HCT116 (cell line): ENCODE measurements around the gene COL4A1. TPM values are rescaled to one million over a fixed set of nuclear protein-coding genes. Genes with fewer than 3 reads are reported as not detected.

ENCODE experiments used
- ATAC-seq: fragments of 200-7000 bp; cut with Tn5 transposase; 2 replicates; pipeline ENCODE4 v1.9.1; 2020; ENCODE audit warnings: mild to moderate bottlenecking, moderate library complexity
- BruUV-seq: library from RNA; stranded (reverse); fragments of 400-500 nt; replicated peaks from 2 replicates; lab custom pipeline; 2021; lab: Mats Ljungman, UMichigan
- CTCF ChIA-PET: fragments of 300-600 bp; sonication (Branson Sonifier 250); formaldehyde crosslinking; loops from one replicate; lab custom pipeline; 2021; ENCODE audit warnings: antibody characterized with exemption; lab: Charles Lee
- POLR2A ChIA-PET: fragments of 300-600, 350-600 bp; sonication (Branson Sonifier 250); formaldehyde crosslinking; loops from one replicate; lab custom pipeline; 2021; ENCODE audit warnings: antibody characterized with exemption; lab: Charles Lee
- RAD21 ChIA-PET, 2 experiments: fragments of 300-600 bp; sonication (Branson Sonifier 250); formaldehyde crosslinking; loops; one replicate each; lab custom pipeline; 2023; ENCODE audit warnings: low total read pairs in 2 of 2; ENCODE audit not compliant: uncharacterized antibody in 2 of 2, unreplicated experiment in 2 of 2, low non-redundant PET in 1 of 2; lab: Charles Lee
- DNase-seq: peaks from one replicate; pipeline ENCODE4 v3.0.0-alpha.2; 2010; ENCODE audit warnings: low read depth, low spot score
- H2AFZ ChIP-seq: fragments of 200-600 bp; shearing (Covaris generic), sonication (generic); 2 replicates; pipeline ENCODE4 v1.6.1; 2017; ENCODE audit warnings: low read depth, mixed run types, mixed read lengths, antibody characterized with exemption, low read length; ENCODE audit not compliant: poor library complexity, severe bottlenecking
- H3K27ac ChIP-seq: 2 replicates; pipeline ENCODE4 v1.5.1; 2012; ENCODE audit warnings: low read depth, low read length
- H3K27me3 ChIP-seq: fragments of 200-600 bp; sonication (generic); 2 replicates; pipeline ENCODE4 v1.6.1; 2016; ENCODE audit warnings: mixed run types, low read length, mixed read lengths; ENCODE audit not compliant: insufficient read depth
- H3K36me3 ChIP-seq, 2 experiments: fragments of 200-500 bp in 1 of 2; fragments of 200-600 bp in 1 of 2; sonication (Bioruptor generic) in 1 of 2; sonication (generic) in 1 of 2; 2 replicates each; pipeline versions ENCODE4 v1.5.1 to v1.6.1; 2014 to 2016; ENCODE audit warnings: low read length in 2 of 2, inconsistent platforms in 1 of 2, mixed read lengths in 1 of 2, mixed run types in 1 of 2; ENCODE audit not compliant: insufficient read depth in 2 of 2, control insufficient read depth in 1 of 2
- H3K4me1 ChIP-seq, 2 experiments: fragments of 200-600 bp in 1 of 2; sonication (generic) in 1 of 2; 2 replicates each; pipeline versions ENCODE4 v1.5.1 to v1.6.1; 2012 to 2017; ENCODE audit warnings: low read length in 2 of 2, inconsistent platforms in 1 of 2, mild to moderate bottlenecking in 1 of 2, mixed read lengths in 1 of 2, mixed run types in 1 of 2, moderate library complexity in 1 of 2; ENCODE audit not compliant: insufficient read depth in 2 of 2, control insufficient read depth in 1 of 2
- H3K4me2 ChIP-seq: fragments of 200-600 bp; sonication (generic); 2 replicates; pipeline ENCODE4 v1.6.1; 2017; ENCODE audit warnings: mixed run types, low read length, mixed read lengths
- H3K4me3 ChIP-seq, 2 experiments: fragments of 200-600 bp in 1 of 2; sonication (generic) in 1 of 2; replicated peaks in 1 of 2; 2 replicates each; pipeline ENCODE4 v1.5.1; 2011 to 2016; ENCODE audit warnings: low read length in 2 of 2, control low read depth in 1 of 2, low read depth in 1 of 2, mild to moderate bottlenecking in 1 of 2, mixed read lengths in 1 of 2, mixed run types in 1 of 2
- H3K79me2 ChIP-seq: fragments of 200-600 bp; sonication (generic); 2 replicates; pipeline ENCODE4 v1.6.1; 2017; ENCODE audit warnings: mild to moderate bottlenecking, mixed run types, low read length, moderate library complexity, mixed read lengths; ENCODE audit not compliant: insufficient read depth
- H3K9ac ChIP-seq: fragments of 200-600 bp; sonication (generic); 2 replicates; pipeline ENCODE4 v1.6.1; 2016; ENCODE audit warnings: low read length, mixed read lengths
- H3K9me2 ChIP-seq: fragments of 200-600 bp; sonication (generic), shearing (Covaris generic); 2 replicates; pipeline ENCODE4 v1.6.1; 2017; ENCODE audit warnings: mixed run types, mild to moderate bottlenecking, moderate library complexity; ENCODE audit not compliant: insufficient read depth
- H3K9me3 ChIP-seq, 2 experiments: fragments of 200-500 bp in 1 of 2; fragments of 200-600 bp in 1 of 2; sonication (Bioruptor generic) in 1 of 2; sonication (generic) in 1 of 2; 2 replicates each; pipeline ENCODE4 v1.6.1; 2014 to 2017; ENCODE audit warnings: low read length in 2 of 2, mixed read lengths in 2 of 2, inconsistent platforms in 1 of 2, low read depth in 1 of 2, mild to moderate bottlenecking in 1 of 2, mixed run types in 1 of 2, moderate library complexity in 1 of 2; ENCODE audit not compliant: control insufficient read depth in 1 of 2, insufficient read depth in 1 of 2
- H4K20me1 ChIP-seq: fragments of 200-600 bp; sonication (generic), shearing (Covaris generic); 2 replicates; pipeline ENCODE4 v1.6.1; 2017; ENCODE audit warnings: mixed run types, mild to moderate bottlenecking, moderate library complexity; ENCODE audit not compliant: insufficient read depth
- CBX3 ChIP-seq: IDR thresholded peaks from 2 replicates; pipeline ENCODE4 v1.6.1; 2012; ENCODE audit warnings: low read depth
- CEBPB ChIP-seq: IDR thresholded peaks from 2 replicates; pipeline ENCODE4 v1.6.1; 2012; ENCODE audit warnings: low read depth
- EGR1 ChIP-seq: IDR thresholded peaks from 2 replicates; pipeline ENCODE4 v1.6.1; 2012; ENCODE audit warnings: low read depth
- EZH2 ChIP-seq: fragments of 200-600 bp; sonication (generic); IDR thresholded peaks from 2 replicates; pipeline ENCODE4 v1.6.1; 2017; ENCODE audit warnings: antibody characterized with exemption, mixed run types
- EZH2phosphoT487 ChIP-seq: fragments of 200-600 bp; IDR thresholded peaks from 2 replicates; pipeline ENCODE4 v1.6.1; 2018; ENCODE audit warnings: antibody characterized with exemption, borderline replicate concordance
- POLR2A ChIP-seq: IDR thresholded peaks from 2 replicates; pipeline ENCODE4 v1.7.0; 2011; ENCODE audit warnings: borderline replicate concordance; ENCODE audit not compliant: insufficient read depth, insufficient read length; ENCODE audit errors: extremely low read depth
- RAD21 ChIP-seq: IDR thresholded peaks from 2 replicates; pipeline ENCODE4 v1.6.1; 2012; ENCODE audit warnings: low read depth, mild to moderate bottlenecking
- SIN3A ChIP-seq: IDR thresholded peaks from 2 replicates; pipeline ENCODE4 v1.6.1; 2012; ENCODE audit warnings: low read depth
- SRF ChIP-seq: IDR thresholded peaks from 2 replicates; pipeline ENCODE4 v1.6.1; 2012; ENCODE audit warnings: low read depth
- TCF7L2 ChIP-seq: IDR thresholded peaks from 2 replicates; pipeline ENCODE4 v1.7.0; 2011; ENCODE audit warnings: borderline replicate concordance, inconsistent platforms; ENCODE audit not compliant: insufficient read depth, insufficient read length; ENCODE audit errors: extremely low read depth
- ZFX ChIP-seq: fragments of 450-650 bp; IDR thresholded peaks from 2 replicates; pipeline ENCODE4 v1.6.1; 2017
- intact Hi-C: fragments of 100-400 bp; cut with micrococcal nuclease; formaldehyde crosslinking; loops from 2 replicates; pipeline ENCODE4 v1.10.0; 2022
- total RNA-seq: library from RNA; stranded (reverse); gene quantifications from one replicate; pipeline ENCODE4 v1.2.1, GENCODE V29; 2021; ENCODE audit not compliant: unreplicated experiment
- TF ChIP-seq, protein P1 (sequence below): IDR thresholded peaks from 2 replicates; pipeline ENCODE4 v1.6.1; 2012
- TF ChIP-seq, protein P2 (sequence below), 3 experiments: fragments of 200-600 bp in 1 of 3; sonication (generic) in 1 of 3; IDR thresholded peaks in 2 of 3; conservative IDR thresholded peaks in 1 of 3; 2 replicates each; pipeline ENCODE4 v1.5.1; 2012 to 2017; ENCODE audit warnings: low read depth in 2 of 3, low read length in 2 of 3, antibody characterized with exemption in 1 of 3, borderline replicate concordance in 1 of 3, control low read depth in 1 of 3, mild to moderate bottlenecking in 1 of 3, mixed read lengths in 1 of 3, mixed run types in 1 of 3, moderate library complexity in 1 of 3; ENCODE audit not compliant: insufficient read depth in 1 of 3
- TF ChIP-seq, protein P3 (sequence below): IDR thresholded peaks from 2 replicates; pipeline ENCODE4 v1.6.1; 2012; ENCODE audit warnings: low read depth
- TF ChIP-seq, protein P4 (sequence below): IDR thresholded peaks from 2 replicates; pipeline ENCODE4 v1.6.1; 2011; ENCODE audit warnings: mild to moderate bottlenecking, low read length, moderate library complexity; ENCODE audit not compliant: insufficient replicate concordance; ENCODE audit errors: extremely low read depth

The COL4A1 gene
- total RNA-seq, 1 experiment from 2014 or later: 0.57 TPM

DNA sequence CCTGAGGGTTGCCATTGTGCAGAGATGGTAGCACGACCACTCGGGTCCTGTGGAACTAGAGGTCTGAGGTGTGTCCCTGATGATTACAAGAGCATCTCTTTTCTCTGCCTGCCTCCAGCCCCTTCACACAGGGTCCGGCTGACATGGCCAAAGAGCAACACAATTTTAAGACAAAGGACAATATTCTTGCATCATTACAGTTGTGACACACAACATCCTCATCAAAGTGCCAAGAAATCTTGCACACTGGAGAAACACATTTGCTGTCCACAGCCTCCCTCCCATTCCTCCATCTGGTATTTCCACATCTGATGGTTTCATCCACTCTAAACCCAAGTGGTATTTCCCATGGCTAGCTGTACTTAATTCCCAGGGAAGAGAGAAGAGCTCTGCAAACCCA lies 12.8 kb downstream of the COL4A1 start:
- Histone ChIP-seq H3K4me2 (no peak overlapping the region), H3K27ac (no peak overlapping the region), H3K36me3 (no peaks in the 10 kb centered on the region), H3K9ac (no peak overlapping the region), H3K9me3 (no peaks in the 10 kb centered on the region), H2AFZ (no peak overlapping the region), H4K20me1 (no peaks in the 10 kb centered on the region), H3K9me2 (no peaks in the 10 kb centered on the region), H3K4me1 (no peaks in the 10 kb centered on the region), H3K79me2 (no peaks in the 10 kb centered on the region), H3K27me3 (peaks cover 55% of the 10 kb centered on the region), H3K4me3 (no peak overlapping the region)
- BruUV-seq: no TSS peak
- intact Hi-C loops: no loop called here
- TF ChIP-seq TCF7L2 (no peak), ZFX (no peak), POLR2A (no peak), EZH2phosphoT487 (no peak), SIN3A (no peak), CEBPB (no peak), CBX3 (no peak), RAD21 (no peak), EZH2 (no peak), SRF (no peak), EGR1 (no peak)
- TF ChIP-seq, protein P1, sequence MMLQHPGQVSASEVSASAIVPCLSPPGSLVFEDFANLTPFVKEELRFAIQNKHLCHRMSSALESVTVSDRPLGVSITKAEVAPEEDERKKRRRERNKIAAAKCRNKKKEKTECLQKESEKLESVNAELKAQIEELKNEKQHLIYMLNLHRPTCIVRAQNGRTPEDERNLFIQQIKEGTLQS: no peak
- TF ChIP-seq, protein P2, sequence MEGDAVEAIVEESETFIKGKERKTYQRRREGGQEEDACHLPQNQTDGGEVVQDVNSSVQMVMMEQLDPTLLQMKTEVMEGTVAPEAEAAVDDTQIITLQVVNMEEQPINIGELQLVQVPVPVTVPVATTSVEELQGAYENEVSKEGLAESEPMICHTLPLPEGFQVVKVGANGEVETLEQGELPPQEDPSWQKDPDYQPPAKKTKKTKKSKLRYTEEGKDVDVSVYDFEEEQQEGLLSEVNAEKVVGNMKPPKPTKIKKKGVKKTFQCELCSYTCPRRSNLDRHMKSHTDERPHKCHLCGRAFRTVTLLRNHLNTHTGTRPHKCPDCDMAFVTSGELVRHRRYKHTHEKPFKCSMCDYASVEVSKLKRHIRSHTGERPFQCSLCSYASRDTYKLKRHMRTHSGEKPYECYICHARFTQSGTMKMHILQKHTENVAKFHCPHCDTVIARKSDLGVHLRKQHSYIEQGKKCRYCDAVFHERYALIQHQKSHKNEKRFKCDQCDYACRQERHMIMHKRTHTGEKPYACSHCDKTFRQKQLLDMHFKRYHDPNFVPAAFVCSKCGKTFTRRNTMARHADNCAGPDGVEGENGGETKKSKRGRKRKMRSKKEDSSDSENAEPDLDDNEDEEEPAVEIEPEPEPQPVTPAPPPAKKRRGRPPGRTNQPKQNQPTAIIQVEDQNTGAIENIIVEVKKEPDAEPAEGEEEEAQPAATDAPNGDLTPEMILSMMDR (IDR thresholded peaks at IDR 0.05 in 2 of 3, conservative IDR thresholded peaks at IDR 0.05 in 1 of 3; ENCODE audit: borderline replicate concordance in 1 of 3, insufficient read depth in 1 of 3, low read depth in 2 of 3, low read length in 2 of 3): no peak
- TF ChIP-seq, protein P3, sequence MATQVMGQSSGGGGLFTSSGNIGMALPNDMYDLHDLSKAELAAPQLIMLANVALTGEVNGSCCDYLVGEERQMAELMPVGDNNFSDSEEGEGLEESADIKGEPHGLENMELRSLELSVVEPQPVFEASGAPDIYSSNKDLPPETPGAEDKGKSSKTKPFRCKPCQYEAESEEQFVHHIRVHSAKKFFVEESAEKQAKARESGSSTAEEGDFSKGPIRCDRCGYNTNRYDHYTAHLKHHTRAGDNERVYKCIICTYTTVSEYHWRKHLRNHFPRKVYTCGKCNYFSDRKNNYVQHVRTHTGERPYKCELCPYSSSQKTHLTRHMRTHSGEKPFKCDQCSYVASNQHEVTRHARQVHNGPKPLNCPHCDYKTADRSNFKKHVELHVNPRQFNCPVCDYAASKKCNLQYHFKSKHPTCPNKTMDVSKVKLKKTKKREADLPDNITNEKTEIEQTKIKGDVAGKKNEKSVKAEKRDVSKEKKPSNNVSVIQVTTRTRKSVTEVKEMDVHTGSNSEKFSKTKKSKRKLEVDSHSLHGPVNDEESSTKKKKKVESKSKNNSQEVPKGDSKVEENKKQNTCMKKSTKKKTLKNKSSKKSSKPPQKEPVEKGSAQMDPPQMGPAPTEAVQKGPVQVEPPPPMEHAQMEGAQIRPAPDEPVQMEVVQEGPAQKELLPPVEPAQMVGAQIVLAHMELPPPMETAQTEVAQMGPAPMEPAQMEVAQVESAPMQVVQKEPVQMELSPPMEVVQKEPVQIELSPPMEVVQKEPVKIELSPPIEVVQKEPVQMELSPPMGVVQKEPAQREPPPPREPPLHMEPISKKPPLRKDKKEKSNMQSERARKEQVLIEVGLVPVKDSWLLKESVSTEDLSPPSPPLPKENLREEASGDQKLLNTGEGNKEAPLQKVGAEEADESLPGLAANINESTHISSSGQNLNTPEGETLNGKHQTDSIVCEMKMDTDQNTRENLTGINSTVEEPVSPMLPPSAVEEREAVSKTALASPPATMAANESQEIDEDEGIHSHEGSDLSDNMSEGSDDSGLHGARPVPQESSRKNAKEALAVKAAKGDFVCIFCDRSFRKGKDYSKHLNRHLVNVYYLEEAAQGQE: no peak
- TF ChIP-seq, protein P4, sequence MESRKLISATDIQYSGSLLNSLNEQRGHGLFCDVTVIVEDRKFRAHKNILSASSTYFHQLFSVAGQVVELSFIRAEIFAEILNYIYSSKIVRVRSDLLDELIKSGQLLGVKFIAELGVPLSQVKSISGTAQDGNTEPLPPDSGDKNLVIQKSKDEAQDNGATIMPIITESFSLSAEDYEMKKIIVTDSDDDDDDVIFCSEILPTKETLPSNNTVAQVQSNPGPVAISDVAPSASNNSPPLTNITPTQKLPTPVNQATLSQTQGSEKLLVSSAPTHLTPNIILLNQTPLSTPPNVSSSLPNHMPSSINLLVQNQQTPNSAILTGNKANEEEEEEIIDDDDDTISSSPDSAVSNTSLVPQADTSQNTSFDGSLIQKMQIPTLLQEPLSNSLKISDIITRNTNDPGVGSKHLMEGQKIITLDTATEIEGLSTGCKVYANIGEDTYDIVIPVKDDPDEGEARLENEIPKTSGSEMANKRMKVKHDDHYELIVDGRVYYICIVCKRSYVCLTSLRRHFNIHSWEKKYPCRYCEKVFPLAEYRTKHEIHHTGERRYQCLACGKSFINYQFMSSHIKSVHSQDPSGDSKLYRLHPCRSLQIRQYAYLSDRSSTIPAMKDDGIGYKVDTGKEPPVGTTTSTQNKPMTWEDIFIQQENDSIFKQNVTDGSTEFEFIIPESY: no peak
- DNase-seq: no peak
- POLR2A ChIA-PET: no interaction called here
- RAD21 ChIA-PET: no interaction called here
- no peak for ATAC-seq
- CTCF ChIA-PET: no interaction called here
